ENCODE data around the gene UFD1. TPM values are rescaled to one million over a fixed set of nuclear protein-coding genes. Genes with fewer than 3 reads are reported as not detected.

UFD1 gene
- total and polyA plus RNA-seq, 2 of the 13 experiments (the other 11 are each of a cell fraction or from before 2014, with no cell fraction given) = 47.9 to 51.1 TPM

DNA sequence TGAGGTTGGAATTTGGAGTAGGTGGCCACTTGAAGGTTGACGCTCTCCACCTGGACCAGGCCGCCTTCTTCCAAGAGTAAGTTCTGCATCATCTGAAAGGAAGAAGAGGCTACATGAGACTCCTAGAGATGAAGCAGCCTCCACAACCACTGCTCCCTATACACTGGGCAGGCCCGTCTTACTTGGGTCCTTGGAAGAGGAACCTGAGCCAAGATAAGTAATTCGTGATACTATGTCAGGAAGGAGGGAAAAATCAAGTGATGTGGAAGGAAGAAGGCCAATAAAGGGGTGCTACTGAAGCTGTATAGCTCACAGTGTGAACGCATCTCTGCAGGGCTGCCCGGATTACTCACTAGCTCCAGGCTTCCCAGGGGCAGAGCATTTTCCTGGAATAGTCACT, 11.1 kb downstream of the UFD1 start:
- ChIA-PET CTCF (ENCODE audit: low intra/inter-chr PET ratio, low total read pairs) (no interaction called here), POLR2A (no interaction called here)
- Histone ChIP-seq H3K4me3 (replicated peaks in 1 of 3; ENCODE audit: insufficient read depth in 1 of 3, low read depth in 2 of 3, low read length in 3 of 3) (no peak overlapping the region), H2AFZ (ENCODE audit: low read length) (no peak overlapping the region), H4K20me1 (ENCODE audit: insufficient read depth, low read length) (no peaks in the 10 kb centered on the region), H3K9ac (ENCODE audit: insufficient read depth, low read depth, low read length) (no peak overlapping the region), H3K27ac (ENCODE audit: extremely low read length, insufficient read depth, low read length) (no peak overlapping the region), H3K79me2 (ENCODE audit: insufficient read depth, low read length) (no peaks in the 10 kb centered on the region), H3K4me2 (ENCODE audit: low read depth, low read length) (no peak overlapping the region), H3K9me3 (ENCODE audit: low read length) (no peaks in the 10 kb centered on the region), H3K4me1 (ENCODE audit: insufficient read depth, low read length) (no peaks in the 10 kb centered on the region), H3K36me3 (replicated peaks in 1 of 2; ENCODE audit: control insufficient read depth in 1 of 2, insufficient read depth in 2 of 2, low read length in 2 of 2) (peaks cover 36 to 93% of the 10 kb centered on the region in 2 experiments), H3K27me3 (ENCODE audit: control insufficient read depth in 1 of 2, insufficient read depth in 2 of 2, low read length in 2 of 2) (no peaks in the 10 kb centered on the region)
- FAIRE-seq (no peak), ATAC-seq (no peak), DNase-seq (ENCODE audit: low spot score) (no peak)
- BruUV-seq (replicated peaks) = no TSS peak
- in situ Hi-C loops (cut with HindIII; ENCODE audit: extremely low pct_ligation_motif_present, low pct_unique_long_range_greater_than_20kb) (no loop called here), intact Hi-C loops (cut with micrococcal nuclease; ENCODE audit: unreplicated experiment) (no loop called here)
- 96% methylated on average over 6 of the region's 6 CpGs for WGBS (ENCODE audit: low lambda C conversion rate)
- TF ChIP-seq CCAR2 (optimal IDR thresholded peaks at IDR 0.05; ENCODE audit: low read depth, low read length) (no peak), ZNF282 (IDR thresholded peaks at IDR 0.05; ENCODE audit: partially characterized antibody) (no peak), ETS1 (CRISPR knock-in tag; IDR thresholded peaks at IDR 0.05) (no peak), MTF2 (CRISPR knock-in tag; IDR thresholded peaks at IDR 0.05; ENCODE audit: borderline replicate concordance) (no peak), ZNF30 (CRISPR knock-in tag; IDR thresholded peaks at IDR 0.05) (no peak), E2F1 (CRISPR knock-in tag; IDR thresholded peaks at IDR 0.05) (no peak)

Measured in HepG2 (cell line).